HFF-Myc (cell line): ENCODE results near the gene EMC1.
"Not testable (repeated sequence)": the region's sequence is repeated elsewhere in the genome, so short reads cannot be mapped to it uniquely, and the experiment has no call there.

Experiments
- DNase-seq: peaks from one replicate; pipeline ENCODE4 v3.0.0-alpha.2; 2011; ENCODE audit warnings: low read depth; ENCODE audit errors: extremely low read depth
- H3K4me3 ChIP-seq: replicated peaks from 2 replicates; pipeline ENCODE4 v1.5.1; 2011; ENCODE audit warnings: low read depth, mild to moderate bottlenecking, control low read depth, low read length
- CTCF ChIP-seq: IDR thresholded peaks from 2 replicates; pipeline ENCODE4 v1.5.1; 2012; ENCODE audit warnings: mild to moderate bottlenecking, low read depth, low read length, control low read depth; ENCODE audit errors: missing control alignments

The EMC1 gene

GRCh38 chr1:19269427-19270342, 18.4 kb upstream of the EMC1 start:
- not testable (repeated sequence) for DNase-seq, H3K4me3 ChIP-seq
- TF ChIP-seq CTCF, result peak; percentile 45

- TF ChIP-seq CTCF, result no peak
- no peak overlapping the region for H3K4me3 ChIP-seq
- DNase-seq, result no peak
Measured at GRCh38 chr1:19268445-19268844, 17.1 kb upstream of the EMC1 start.

DNA sequence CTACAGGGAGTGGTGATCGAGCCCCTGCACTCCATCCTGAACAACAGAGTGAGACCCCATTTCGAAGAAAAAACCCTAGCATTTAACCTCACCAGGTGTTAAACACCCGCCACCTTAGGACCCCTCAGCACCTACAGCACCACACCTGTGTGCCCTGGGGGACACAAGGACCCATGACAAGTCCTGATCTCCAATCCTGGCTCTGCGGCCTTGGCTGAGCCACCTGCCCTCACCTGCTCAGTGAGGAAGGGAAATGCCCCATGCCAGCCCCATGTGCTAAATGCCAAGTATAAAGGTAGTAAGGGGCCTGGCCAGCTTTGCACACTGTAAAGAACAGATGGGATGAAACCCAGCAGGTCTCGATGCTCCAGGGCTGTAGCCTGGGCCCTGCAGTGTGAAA, 11.4 kb upstream of the EMC1 start:
- H3K4me3 ChIP-seq, result no peak overlapping the region
- TF ChIP-seq CTCF, result no peak
- no peak for DNase-seq

GRCh38 chr1:19262047-19262446, 10.7 kb upstream of the EMC1 start:
- DNase-seq, result no peak
- no peak for TF ChIP-seq CTCF
- H3K4me3 ChIP-seq, result no peak overlapping the region

DNA sequence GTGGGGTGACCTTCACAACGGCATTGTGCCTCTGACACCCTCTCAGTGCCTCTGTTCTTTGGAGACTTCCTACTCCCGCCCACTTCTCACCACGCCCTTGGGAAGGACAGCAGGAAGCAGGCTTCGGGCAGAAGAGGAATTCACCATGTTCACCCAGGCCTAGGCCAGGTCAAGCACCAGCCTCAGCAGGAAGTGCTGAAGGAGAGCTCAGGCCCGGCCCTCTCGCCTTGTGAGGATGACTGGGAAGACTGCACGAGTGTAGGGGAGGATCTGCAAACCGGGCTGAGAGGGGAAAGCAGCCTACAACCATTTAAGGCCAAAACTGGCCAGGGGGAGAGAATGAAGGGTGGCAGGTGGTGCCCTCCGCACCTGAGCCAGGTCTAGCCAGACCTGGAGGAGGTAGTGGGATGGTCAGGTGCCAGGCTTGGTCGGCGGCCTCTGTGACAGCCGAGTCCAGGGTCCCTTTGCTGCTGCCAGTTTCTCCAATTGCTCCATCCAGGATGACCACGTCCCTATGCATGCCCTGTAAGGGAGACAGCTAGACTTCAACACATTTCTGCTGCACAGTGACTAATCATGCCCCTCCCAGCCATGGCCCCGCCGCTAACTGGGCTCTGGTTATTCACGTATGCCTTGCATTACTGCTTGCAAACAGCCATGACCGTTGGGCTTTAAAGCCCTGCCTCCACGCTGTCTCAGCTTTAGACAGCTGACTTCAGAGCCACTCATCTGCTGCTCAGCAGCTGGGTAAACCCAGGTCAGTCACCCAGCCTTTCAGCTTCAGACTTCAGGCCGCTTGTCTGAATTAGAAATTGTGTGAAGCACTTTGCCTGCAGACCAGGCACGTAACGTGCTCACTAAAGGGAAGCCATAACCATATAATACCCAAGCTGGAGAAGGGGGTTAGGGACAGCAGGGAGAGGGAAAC, 9.2 kb upstream of the EMC1 start:
- peak; percentile 38 for DNase-seq
- TF ChIP-seq CTCF, result no peak
- no peak overlapping the region for H3K4me3 ChIP-seq

- no peak for DNase-seq
- H3K4me3 ChIP-seq, result no peak overlapping the region
- TF ChIP-seq CTCF, result no peak
Measured at GRCh38 chr1:19258353-19258752, 7.0 kb upstream of the EMC1 start.
